GM12878 (cell line): ENCODE results near the gene ANGEL2. TPM values are rescaled to one million over a fixed set of nuclear protein-coding genes. Genes with fewer than 3 reads are reported as not detected.

Experiments used
- ASH2L ChIP-seq: fragments of 300-600, 200-600 bp; sonication (generic); IDR thresholded peaks from 2 replicates; pipeline ENCODE4 v1.6.1; 2017; ENCODE audit warnings: low read depth, mild to moderate bottlenecking, borderline replicate concordance
- BRCA1 ChIP-seq: IDR thresholded peaks from 2 replicates; pipeline ENCODE4 v1.6.1; 2011; ENCODE audit warnings: low read depth, low read length, improper control_type of control experiment
- CHD1 ChIP-seq: IDR thresholded peaks from 2 replicates; pipeline ENCODE4 v1.6.1; 2012; ENCODE audit warnings: low read depth, low read length, improper control_type of control experiment
- CREB1 ChIP-seq: IDR thresholded peaks from 2 replicates; pipeline ENCODE4 v1.6.1; 2012; ENCODE audit warnings: low read depth, mild to moderate bottlenecking, inconsistent platforms
- DPF2 ChIP-seq: fragments of 450-650 bp; IDR thresholded peaks from 2 replicates; pipeline ENCODE4 v1.6.1; 2017; ENCODE audit warnings: mild to moderate bottlenecking
- EED ChIP-seq: sonication (generic); IDR thresholded peaks from 2 replicates; pipeline ENCODE4 v1.6.1; 2016; ENCODE audit warnings: antibody characterized with exemption, low read depth
- ESRRA ChIP-seq: IDR thresholded peaks from 2 replicates; pipeline ENCODE4 v1.6.1; 2012; ENCODE audit warnings: mild to moderate bottlenecking, low read length, improper control_type of control experiment
- JUNB ChIP-seq: IDR thresholded peaks from 2 replicates; pipeline ENCODE4 v1.6.1; 2016; ENCODE audit warnings: antibody characterized with exemption, mild to moderate bottlenecking
- KDM1A ChIP-seq: fragments of 200-600 bp; sonication (generic); IDR thresholded peaks from 2 replicates; pipeline ENCODE4 v1.6.1; 2016; ENCODE audit warnings: borderline replicate concordance
- MEF2B ChIP-seq: fragments of 450-650 bp; IDR thresholded peaks from 2 replicates; pipeline ENCODE4 v1.6.1; 2018; ENCODE audit warnings: mild to moderate bottlenecking, moderate library complexity; ENCODE audit not compliant: partially characterized antibody, poor library complexity, severe bottlenecking
- NFIC ChIP-seq: IDR thresholded peaks from 2 replicates; pipeline ENCODE4 v1.6.1; 2012; ENCODE audit warnings: low read depth, mild to moderate bottlenecking, inconsistent platforms, low read length, moderate library complexity
- NFYB ChIP-seq: IDR thresholded peaks from 2 replicates; pipeline ENCODE4 v1.6.1; 2011; ENCODE audit warnings: low read depth, mild to moderate bottlenecking, low read length, improper control_type of control experiment, moderate library complexity; ENCODE audit not compliant: insufficient read depth
- PML ChIP-seq: IDR thresholded peaks from 2 replicates; pipeline ENCODE4 v1.6.1; 2012; ENCODE audit warnings: low read length, inconsistent platforms
- RB1 ChIP-seq: fragments of 450-650 bp; formaldehyde crosslinking; IDR thresholded peaks from 2 replicates; pipeline ENCODE4 v1.6.1; 2017; ENCODE audit warnings: mild to moderate bottlenecking, borderline replicate concordance
- SMARCA5 ChIP-seq: fragments of 450-650 bp; IDR thresholded peaks from 2 replicates; pipeline ENCODE4 v1.6.1; 2017; ENCODE audit warnings: mild to moderate bottlenecking
- SREBF2 ChIP-seq: IDR thresholded peaks from 2 replicates; pipeline ENCODE4 v1.6.1; 2012; ENCODE audit warnings: mild to moderate bottlenecking, low read length
- TCF12 ChIP-seq: IDR thresholded peaks from 2 replicates; pipeline ENCODE4 v1.6.1; 2011; ENCODE audit warnings: low read depth, mild to moderate bottlenecking, low read length
- WRNIP1 ChIP-seq: IDR thresholded peaks from 2 replicates; pipeline ENCODE4 v1.6.1; 2011; ENCODE audit warnings: low read depth, low read length, improper control_type of control experiment, borderline replicate concordance
- ZBED1 ChIP-seq: IDR thresholded peaks from 2 replicates; pipeline ENCODE4 v1.6.1; 2016; ENCODE audit warnings: borderline replicate concordance
- ZSCAN29 ChIP-seq: fragments of 450-650 bp; IDR thresholded peaks from 2 replicates; pipeline ENCODE4 v1.6.1; 2017; ENCODE audit warnings: mild to moderate bottlenecking, moderate library complexity
- polyA plus RNA-seq, 11 experiments: library from polyadenylated mRNA; depleted of rRNA in 4 of 11; unstranded in 6 of 11; stranded (reverse) in 5 of 11; fragments of >200 nt; fragmentation: Nextera tagmentation in 4 of 11; fragmentation: Illumina TruSeq in 1 of 11; extraction: Ambion mirVana in 4 of 11; extraction: Trizol in 1 of 11; gene quantifications; 1 replicate in 1 of 11; 2 replicates in 10 of 11; pipeline versions ENCODE4 v1.2.1 to v1.2.3, GENCODE V29; 2011 to 2016; ENCODE audit warnings: inconsistent platforms in 2 of 11, missing spikeins in 2 of 11, low read depth in 1 of 11
- total RNA-seq, 4 experiments: library from RNA; depleted of rRNA in 3 of 4; stranded (reverse); fragments of >200 nt in 3 of 4; fragmentation: Illumina TruSeq in 1 of 4; extraction: Trizol in 1 of 4; gene quantifications; 2 replicates each; pipeline versions ENCODE4 v1.2.1 to v1.2.3, GENCODE V29; 2013 to 2021
- TF ChIP-seq, protein P1 (sequence below): IDR thresholded peaks from 2 replicates; pipeline ENCODE4 v1.6.1; 2012; ENCODE audit warnings: low read length, inconsistent platforms
- TF ChIP-seq, protein P2 (sequence below): IDR thresholded peaks from 2 replicates; pipeline ENCODE4 v1.6.1; 2012; ENCODE audit warnings: low read depth, low read length, improper control_type of control experiment
- TF ChIP-seq, protein P3 (sequence below): fragments of 450-650 bp; formaldehyde crosslinking; IDR thresholded peaks from 2 replicates; pipeline ENCODE4 v1.4.0; 2022; ENCODE audit warnings: mild to moderate bottlenecking, moderate library complexity
- TF ChIP-seq, protein P4 (sequence below): IDR thresholded peaks from 2 replicates; pipeline ENCODE4 v1.6.1; 2011; ENCODE audit warnings: low read depth, mild to moderate bottlenecking, low read length, moderate library complexity, borderline replicate concordance; ENCODE audit errors: extremely low read depth
- TF ChIP-seq, protein P5 (sequence below): IDR thresholded peaks from 2 replicates; pipeline ENCODE4 v1.6.1; 2012; ENCODE audit warnings: low read depth, low read length, improper control_type of control experiment

The ANGEL2 gene
- total and polyA plus RNA-seq, 10 of the 15 experiments (the other 5 are each of a cell fraction or from before 2014, with no cell fraction given), result 6.3 to 53.9 (median 30.7) TPM

DNA sequence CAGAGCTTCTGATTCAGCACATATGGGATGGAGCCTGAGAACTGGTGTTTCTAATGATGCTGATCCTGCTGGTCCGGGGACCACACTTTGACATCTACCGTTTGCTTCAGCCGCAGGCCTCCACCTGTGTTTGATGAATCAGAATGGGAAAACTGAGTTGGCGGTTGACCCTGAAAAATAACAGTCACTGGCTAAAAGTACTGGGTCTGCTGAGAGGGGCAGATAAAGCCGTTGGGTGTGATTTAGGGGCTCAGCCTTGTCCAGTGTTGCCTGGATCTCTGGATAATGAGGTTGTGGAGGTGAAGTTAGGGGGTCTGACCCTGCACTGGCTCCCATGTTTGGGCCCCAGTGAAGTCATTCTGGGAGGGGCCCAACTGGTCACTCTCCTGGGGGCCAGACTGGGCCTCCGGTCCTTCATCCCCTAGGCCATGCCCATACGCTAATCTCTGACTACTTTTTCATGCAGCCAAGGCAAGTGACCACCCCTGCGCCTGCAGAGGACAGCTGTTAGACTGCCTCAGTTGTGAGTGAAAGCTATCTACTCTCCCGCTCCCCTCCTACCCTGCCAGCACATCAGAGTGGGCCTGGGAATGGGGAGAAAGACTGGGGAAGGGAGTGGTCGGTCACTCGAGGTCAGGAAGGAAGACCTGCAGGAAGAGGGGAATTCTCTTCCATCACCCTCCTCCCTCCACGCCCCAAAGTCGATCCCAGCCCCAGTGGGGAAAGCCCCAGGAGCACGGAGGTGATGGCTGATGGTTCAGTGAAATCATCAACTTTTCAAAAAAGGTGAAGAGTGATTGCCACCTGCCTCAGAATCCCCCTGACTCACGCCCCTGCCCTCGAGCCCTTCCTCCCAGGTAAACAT is 37.7 kb downstream of the ANGEL2 start (continued):
- TF ChIP-seq, protein P1, sequence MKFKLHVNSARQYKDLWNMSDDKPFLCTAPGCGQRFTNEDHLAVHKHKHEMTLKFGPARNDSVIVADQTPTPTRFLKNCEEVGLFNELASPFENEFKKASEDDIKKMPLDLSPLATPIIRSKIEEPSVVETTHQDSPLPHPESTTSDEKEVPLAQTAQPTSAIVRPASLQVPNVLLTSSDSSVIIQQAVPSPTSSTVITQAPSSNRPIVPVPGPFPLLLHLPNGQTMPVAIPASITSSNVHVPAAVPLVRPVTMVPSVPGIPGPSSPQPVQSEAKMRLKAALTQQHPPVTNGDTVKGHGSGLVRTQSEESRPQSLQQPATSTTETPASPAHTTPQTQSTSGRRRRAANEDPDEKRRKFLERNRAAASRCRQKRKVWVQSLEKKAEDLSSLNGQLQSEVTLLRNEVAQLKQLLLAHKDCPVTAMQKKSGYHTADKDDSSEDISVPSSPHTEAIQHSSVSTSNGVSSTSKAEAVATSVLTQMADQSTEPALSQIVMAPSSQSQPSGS, result peak; percentile 72
- TF ChIP-seq NFYB (no peak), NFIC (peak; percentile 83), DPF2 (peak; percentile 72), MEF2B (no peak), BRCA1 (no peak), JUNB (peak; percentile 93), SMARCA5 (no peak), WRNIP1 (no peak), TCF12 (peak; percentile 94), EED (peak; percentile 83), CHD1 (no peak), ZSCAN29 (no peak), RB1 (no peak), ASH2L (no peak), ESRRA (no peak), CREB1 (peak; percentile 55; the same call in 1 of the 2 replicates), PML (peak; percentile 65; the same call in 1 of the 2 replicates), KDM1A (no peak), SREBF2 (no peak), ZBED1 (peak; percentile 81; the same call in 1 of the 2 replicates)
- TF ChIP-seq, protein P2, sequence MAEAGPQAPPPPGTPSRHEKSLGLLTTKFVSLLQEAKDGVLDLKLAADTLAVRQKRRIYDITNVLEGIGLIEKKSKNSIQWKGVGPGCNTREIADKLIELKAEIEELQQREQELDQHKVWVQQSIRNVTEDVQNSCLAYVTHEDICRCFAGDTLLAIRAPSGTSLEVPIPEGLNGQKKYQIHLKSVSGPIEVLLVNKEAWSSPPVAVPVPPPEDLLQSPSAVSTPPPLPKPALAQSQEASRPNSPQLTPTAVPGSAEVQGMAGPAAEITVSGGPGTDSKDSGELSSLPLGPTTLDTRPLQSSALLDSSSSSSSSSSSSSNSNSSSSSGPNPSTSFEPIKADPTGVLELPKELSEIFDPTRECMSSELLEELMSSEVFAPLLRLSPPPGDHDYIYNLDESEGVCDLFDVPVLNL, result no peak
- TF ChIP-seq, protein P3, sequence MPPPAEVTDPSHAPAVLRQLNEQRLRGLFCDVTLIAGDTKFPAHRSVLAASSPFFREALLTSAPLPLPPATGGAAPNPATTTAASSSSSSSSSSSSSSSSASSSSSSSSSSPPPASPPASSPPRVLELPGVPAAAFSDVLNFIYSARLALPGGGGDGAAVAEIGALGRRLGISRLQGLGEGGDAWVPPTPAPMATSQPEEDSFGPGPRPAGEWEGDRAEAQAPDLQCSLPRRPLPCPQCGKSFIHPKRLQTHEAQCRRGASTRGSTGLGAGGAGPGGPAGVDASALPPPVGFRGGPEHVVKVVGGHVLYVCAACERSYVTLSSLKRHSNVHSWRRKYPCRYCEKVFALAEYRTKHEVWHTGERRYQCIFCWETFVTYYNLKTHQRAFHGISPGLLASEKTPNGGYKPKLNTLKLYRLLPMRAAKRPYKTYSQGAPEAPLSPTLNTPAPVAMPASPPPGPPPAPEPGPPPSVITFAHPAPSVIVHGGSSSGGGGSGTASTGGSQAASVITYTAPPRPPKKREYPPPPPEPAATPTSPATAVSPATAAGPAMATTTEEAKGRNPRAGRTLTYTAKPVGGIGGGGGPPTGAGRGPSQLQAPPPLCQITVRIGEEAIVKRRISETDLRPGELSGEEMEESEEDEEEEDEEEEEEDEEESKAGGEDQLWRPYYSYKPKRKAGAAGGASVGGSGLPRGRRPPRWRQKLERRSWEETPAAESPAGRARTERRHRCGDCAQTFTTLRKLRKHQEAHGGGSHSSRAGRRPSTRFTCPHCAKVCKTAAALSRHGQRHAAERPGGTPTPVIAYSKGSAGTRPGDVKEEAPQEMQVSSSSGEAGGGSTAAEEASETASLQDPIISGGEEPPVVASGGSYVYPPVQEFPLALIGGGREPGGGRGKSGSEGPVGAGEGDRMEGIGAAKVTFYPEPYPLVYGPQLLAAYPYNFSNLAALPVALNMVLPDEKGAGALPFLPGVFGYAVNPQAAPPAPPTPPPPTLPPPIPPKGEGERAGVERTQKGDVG, result no peak
- TF ChIP-seq, protein P4, sequence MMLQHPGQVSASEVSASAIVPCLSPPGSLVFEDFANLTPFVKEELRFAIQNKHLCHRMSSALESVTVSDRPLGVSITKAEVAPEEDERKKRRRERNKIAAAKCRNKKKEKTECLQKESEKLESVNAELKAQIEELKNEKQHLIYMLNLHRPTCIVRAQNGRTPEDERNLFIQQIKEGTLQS, result no peak
- TF ChIP-seq, protein P5, sequence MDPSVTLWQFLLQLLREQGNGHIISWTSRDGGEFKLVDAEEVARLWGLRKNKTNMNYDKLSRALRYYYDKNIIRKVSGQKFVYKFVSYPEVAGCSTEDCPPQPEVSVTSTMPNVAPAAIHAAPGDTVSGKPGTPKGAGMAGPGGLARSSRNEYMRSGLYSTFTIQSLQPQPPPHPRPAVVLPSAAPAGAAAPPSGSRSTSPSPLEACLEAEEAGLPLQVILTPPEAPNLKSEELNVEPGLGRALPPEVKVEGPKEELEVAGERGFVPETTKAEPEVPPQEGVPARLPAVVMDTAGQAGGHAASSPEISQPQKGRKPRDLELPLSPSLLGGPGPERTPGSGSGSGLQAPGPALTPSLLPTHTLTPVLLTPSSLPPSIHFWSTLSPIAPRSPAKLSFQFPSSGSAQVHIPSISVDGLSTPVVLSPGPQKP, result no peak
